GM19395 (cell line): ENCODE data around the gene GNG10.
"Not testable (repeated sequence)": the region's sequence is repeated elsewhere in the genome, so short reads cannot be mapped to it uniquely, and the experiment has no call there.

Experiments
- ATAC-seq: cut with Tn5 transposase; IDR thresholded peaks from one replicate; pipeline ENCODE4 v1.9.1; 2021; ENCODE audit warnings: mild to moderate bottlenecking, moderate library complexity; ENCODE audit not compliant: unreplicated experiment

The GNG10 gene

DNA sequence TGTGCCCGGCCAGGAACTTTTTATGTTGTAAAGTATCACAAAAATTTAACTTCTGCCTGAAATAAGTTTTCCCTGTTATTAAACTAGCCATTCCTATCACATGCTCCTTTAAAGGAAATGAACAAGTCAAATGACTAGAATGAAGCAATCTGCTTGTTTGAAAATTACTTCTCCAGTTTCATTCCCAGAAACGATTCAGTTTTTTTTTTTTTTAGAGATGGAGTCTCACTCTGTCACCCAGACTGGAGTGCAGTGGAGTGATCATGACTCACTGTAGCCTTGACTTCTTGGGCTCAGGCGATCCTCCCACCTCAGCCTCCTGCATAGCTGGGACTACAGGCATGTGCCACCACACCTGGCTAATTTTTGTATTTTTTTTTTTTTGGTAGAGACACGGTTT is 13.3 kb upstream of the GNG10 start:
- ATAC-seq: no peak

DNA sequence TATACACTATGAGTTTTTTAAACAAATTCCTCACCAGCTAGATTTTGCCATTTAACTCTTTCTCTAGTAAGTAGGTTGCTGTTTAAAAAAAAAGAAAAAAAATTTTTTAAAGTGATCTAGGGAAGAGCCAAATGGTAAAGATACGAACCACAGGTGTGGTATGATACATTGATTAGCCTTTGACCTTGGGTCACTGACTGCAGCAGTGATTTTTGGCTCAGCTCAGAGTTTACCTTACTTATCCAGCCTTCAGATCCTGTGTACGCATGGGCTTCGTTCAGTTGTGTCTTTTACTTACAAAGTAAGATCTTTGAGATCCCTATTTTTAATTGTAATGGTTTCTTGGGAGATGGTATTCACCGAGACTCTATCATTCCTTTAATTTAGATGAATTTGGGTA is 12.4 kb upstream of the GNG10 start:
- no peak for ATAC-seq

DNA sequence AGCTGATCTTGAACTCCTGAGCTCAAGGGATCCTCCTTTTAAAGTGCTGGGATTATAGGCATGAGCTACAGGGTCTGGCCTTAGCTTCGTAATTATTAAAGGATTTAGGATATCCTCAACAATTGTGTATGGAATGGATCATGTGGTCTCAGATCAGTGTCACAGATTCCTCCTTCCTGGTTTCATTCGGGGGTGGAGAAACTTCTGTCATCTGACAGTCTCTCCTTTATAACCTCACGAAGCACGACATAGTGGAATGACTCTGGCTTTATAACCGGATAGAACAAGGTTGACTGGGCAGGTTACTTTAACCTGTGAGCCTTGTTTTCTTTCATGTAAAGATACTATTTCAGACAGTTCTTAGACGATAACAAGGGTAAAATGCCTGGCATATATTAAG is 4.4 kb upstream of the GNG10 start:
- no peak for ATAC-seq

DNA sequence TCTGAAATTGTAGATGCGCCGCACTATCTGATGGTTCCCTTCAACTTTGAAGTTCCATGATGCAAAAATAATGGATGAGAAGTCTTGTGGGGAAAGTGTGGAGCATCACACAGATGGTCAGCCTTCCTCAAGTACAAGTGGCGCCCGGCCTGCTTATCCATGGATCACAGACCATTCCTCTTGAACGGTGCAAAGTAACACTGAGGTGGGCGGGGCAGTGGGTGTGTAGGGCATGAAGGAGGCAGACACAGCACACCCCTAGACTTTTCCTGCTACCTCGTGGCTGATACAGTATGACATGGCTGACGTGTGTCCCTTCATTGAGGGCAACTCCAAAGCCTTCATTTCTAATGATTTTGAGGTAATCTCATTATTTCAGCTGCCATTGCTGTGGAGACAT is 2.5 kb upstream of the GNG10 start:
- ATAC-seq: no peak

DNA sequence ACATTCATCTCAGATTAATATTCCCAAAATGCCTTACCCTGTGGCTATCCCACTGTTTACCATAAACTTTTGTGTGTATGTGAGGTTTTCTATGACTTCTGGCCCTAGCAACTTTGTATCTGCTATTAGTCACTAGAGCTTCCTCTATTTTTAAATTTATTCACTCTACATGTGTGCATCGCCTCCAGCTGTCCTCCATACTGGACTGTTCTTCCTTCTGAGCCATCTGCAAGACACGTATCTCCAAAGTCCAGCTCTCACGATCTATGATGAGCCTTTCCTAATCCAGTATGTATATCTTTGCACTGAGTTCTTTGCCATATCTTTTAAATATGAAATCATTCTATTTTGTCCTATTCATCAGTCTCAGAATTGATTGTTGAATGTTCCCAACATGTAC is 1.7 kb upstream of the GNG10 start:
- ATAC-seq: no peak

DNA sequence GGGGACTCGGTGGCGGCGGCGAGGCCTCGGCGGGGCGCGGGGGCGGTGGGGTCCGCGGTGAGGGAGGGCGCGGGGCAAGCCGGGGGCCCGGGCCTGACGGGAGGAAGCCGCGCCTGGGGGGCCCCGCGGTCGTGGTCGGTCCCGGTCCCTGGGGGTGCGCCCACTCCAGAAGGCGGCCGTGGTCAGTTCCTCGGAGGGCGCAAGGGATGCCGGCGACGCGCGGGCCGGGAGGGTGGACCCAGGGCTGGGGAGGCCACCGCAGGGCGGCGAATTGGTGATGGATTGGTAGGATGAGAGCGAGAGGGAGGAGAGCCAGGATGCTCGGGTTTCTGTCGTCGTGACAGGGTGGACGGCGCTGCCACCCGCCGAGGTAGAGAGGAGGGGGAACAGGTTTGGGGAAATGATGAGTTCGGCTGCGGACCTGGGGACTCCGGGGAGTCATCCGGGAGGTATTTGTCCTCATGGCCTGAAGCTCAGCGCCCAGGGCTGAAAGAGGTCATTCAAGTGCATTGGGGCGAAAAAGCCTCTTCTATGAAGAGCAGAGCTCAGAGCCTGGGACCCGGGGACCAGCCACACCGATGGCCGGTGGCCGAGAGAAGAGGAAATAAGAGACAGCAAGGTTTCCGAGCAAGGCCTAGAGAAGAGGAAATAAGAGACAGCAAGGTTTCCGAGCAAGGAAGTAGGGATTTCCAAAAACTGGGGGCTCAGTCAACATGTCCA is 557 bp downstream of the GNG10 start:
- peak; percentile 39 for ATAC-seq

DNA sequence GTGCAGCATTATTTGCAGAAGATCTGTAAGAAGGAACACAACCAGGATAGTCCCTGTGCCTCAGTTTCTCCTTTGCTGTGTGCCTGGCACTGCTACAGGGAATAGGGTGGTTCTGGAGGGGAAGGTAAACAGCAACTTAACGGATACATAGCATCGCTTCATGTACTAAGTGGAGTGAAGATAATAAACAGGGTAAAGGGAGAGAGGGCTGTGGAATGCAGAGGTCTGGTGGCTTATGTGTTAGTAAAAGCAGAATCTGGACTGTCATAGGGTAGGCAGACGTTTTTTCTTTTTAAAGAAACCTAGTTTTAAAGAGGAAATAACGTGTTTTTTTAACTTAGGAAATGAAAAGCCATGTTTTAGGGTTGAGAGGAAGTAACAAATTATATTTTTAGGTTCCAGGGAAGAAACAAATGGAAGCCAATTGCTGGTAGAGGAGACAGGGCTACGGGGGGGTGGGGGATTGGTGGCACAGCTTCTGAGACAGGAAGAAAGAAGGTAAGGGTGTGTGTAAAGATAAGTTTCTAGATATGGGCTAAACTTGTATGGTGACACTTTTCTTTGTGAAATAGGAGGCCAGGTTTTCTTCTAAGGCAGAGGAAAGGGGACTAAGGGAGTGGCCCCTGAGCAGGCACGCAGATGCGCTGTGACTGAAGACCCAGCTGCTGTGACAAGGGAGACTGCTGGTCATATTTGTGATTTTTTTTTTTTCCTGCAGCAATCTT is 1.3 kb downstream of the GNG10 start:
- ATAC-seq: peak; percentile 9

DNA sequence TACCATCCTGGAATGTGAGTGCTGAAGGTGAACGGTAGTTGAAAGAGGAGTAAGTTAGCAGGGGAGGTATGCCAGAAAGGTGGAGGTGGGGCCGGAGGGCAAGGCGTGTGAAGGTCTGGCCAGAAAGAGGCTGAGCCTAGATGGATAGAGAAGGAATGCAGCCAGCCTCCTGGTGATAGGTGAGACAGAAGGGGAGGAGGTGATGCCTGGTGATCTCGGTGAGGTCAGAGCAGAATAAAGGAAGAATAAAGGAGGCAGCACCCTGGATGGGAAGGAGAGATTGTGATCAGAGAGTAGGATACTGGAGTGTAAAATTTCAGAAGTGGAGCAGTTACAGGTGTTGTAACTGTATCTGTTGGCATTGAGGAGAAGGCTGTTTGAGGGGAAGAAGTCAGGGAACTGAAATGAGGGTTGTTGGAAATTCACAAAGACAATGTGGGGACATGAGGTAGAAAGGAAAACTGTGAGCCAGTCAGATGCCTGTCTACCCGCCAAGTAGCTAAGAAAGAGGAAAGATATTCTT is 2.0 kb downstream of the GNG10 start:
- no peak for ATAC-seq

DNA sequence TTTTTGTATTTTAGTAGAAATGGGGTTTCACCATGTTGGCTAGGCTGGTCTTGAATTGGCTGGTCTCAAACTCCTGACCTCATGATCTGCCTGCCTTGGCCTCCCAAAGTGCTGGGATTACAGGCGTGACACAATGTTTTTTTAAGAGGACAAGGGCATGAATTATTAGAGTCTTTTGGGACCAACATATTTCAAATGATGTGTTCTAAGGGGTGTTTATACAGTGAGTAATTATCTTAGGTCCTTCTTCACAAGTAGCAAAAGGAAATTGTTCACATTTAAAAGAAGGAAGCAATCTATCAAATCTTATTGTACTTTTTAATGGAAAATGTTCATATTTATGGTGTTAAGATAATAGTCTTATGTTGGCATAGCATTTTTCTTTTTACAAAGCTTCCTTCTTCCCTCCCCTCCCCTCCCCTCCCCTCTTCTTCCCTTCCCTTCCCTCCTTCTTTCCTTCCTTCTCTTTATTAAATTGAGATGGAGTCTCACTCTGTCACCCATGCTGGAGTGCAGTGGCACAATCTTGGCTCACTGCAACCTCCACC is 6.7 kb downstream of the GNG10 start:
- no peak for ATAC-seq

DNA sequence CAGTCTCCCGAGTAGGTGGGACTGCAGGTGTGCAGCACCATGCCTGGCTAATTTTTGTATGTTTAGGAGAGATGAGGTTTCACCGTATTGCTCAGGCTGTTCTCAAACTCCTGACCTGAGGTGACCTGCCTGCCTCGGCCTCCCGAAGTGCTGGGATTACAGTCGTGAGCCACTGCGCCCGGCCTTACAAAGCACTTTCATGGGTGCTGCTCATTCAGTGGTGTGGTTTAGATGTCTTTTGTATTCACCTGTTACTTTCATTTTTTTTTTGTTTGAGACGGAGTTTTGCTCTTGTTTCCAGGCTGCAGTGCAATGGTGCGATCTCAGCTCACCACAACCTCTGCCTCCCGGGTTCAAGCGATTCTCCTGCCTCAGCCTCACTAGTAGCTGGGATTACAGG is 7.2 kb downstream of the GNG10 start:
- ATAC-seq: not testable (repeated sequence)

DNA sequence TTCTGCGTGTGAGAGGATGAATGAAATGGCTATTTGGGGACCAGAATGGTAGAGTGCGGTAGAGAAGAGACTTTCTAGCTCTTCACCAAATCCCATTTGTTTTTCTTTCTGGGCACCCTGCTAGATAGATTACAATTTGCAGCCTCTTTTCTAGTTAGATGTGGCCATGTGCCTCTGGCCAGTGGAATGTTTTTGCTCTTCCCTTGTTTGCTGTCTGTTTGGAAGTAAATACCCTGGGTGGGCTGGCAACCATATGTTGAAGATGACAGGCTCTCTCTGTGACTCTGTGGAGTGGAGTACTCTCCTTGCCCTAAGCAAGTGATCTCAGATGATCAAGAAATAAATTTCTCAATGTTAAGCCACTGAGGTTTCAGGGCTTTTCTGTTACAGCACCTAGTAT is 12.9 kb downstream of the GNG10 start:
- ATAC-seq: no peak

DNA sequence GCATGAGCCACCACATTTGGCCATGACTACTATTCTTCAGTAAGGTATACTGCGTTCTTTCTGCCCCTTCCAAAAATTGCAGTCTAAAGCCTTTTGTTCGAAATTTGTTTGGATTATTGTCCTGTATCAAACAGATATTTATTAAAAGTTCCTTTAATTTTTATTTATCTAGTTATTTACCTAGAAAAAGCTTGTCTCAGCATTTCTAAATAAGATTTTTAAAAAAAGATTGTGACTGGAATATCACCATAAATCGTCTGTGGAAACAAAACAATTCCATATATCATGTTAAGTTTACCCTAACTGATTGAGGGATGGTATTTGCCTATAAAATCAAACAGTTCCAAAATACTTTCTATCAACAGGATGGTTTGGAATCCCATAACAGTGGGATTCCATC is 14.7 kb downstream of the GNG10 start:
- no peak for ATAC-seq

DNA sequence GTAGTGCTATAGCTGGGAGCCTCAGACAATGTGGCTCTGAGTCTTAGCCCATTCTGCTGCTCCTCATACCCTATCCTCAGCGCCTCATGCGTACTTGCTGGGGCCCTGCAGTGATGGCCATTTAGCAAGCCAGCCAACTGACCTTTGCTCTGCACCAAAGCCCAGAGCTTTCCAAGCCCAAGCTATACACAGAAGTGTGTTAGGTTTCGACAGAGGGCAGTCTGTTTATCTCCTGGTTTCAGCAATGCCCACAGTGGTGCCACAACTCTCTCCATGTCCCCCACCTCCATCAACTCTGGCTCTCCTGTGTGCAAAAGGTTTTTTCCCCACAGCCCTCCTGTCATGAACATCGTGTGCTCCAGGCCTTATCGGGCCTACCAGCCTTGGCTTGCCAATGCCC is 16.9 kb downstream of the GNG10 start:
- no peak for ATAC-seq

DNA sequence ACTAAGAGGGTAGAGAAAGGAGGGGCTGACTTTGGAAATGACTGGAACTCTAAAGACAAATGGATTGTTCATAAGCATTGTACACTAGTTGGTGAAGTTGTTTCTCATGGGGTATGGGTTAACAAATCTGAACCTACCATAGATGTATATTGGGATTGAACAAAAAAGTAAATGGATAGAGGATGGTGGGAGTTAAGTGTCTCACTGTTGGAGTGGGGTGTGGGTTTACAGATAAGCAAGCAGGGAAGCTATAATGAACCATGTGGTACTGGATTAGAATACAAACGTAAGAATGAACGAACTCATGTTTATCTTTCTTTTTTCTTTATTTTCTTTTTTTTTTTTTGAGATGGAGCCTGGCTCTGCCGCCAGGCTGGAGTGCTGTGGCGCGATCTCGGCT is 17.8 kb downstream of the GNG10 start:
- no peak for ATAC-seq

DNA sequence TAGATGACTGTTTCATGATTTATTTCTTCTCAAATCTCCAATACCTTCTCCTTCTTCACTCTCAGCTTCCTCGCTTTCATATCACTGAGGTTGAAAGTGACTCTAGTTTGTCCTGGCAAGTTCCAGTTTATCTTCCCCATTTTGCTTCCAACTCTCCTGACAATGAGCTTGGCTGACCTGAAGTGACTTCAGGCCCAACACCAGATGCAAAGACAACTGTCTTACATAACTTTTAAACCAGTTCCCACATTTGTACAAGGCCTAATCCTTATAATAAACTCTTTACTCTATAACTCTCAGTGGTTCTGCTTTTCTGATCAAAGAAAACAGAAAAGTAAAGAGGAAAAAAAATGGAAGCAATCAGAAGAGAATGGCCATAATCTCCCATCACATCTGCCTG is 22.0 kb downstream of the GNG10 start:
- ATAC-seq: no peak

DNA sequence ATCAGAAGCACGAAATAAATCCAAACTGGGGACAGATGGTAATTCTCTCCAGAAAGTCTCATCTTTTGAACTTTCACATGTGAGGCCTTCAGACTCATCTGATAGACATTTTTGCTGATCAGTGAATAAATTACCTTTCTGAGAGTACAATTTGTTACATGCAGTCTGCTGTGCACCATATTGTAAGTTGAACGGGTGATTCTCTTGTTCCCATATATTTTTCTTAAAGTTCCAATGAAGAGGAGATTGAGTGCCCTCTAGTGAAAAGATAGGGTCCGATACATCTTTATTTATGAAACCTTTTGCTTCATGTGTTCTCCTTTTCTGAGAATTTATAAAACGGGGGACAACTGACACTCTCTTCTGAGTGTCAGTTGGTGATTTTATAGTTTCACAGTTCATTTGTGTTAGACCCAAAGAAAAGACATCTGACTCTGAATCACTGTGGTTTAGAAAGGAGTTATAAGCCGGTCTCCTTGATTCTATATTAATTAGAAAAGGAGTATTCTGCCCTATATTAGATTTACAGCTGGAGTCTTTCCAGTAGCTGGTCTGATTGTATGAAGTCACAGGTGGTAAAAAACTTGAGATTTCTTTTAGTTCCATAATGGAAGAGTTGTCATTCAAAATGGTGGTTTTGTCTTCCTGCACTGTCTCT is 30.4 kb downstream of the GNG10 start:
- no peak for ATAC-seq

DNA sequence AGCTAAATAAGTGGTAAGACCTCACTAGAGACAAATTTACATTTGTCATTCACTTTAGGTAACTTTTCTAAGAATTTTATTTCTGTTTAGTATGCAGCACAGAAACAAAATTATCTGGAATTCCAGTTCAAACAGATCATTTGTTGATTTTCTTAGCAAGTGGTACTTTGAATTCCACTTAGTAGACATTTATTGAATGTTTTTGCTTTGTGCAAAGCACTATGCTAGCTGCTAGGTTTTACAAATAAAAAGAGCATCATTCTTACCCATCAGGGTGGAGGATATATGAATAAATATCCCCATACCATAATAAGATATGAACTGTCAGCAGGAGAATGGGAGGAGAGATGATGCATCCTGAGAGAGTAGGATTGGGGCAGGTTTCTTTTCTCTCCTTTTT is 35.4 kb downstream of the GNG10 start:
- no peak for ATAC-seq

DNA sequence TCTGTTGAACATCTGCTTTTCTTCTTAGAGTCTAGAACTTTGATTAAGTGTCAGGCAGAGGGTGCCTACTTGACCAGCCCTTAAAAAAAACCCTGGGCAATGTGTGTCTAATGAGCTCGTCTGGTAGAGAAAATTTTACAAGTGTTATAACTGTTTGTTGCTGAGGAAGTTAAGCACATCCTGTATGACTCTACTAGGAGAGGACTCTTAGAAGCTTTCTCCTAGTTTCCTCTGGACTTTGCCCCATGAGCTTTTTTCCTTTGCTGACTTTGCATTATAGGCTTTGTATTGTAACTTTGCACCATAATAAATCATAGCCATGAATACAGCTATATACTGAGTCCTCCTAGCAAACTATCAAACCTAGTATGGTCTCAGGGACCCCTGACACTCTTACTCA is 39.4 kb downstream of the GNG10 start:
- ATAC-seq: no peak

DNA sequence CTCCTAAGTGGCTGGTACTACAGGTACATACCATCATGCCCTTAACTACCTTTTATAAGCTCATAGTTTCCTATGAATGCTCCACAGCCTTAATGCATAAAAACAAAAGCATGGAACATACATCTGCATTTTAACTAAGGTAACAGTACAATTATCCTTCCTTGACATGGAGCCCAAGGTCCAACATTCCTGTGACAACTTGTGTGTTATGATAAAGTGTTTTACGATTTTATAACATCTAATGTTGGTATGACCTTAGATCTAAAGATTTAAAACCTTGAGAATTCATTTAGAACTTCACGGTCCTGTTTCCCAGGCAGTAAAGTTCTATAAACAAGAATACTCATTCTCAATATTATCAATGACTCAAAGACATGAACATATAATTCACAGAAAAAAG is 43.1 kb downstream of the GNG10 start:
- ATAC-seq: no peak

DNA sequence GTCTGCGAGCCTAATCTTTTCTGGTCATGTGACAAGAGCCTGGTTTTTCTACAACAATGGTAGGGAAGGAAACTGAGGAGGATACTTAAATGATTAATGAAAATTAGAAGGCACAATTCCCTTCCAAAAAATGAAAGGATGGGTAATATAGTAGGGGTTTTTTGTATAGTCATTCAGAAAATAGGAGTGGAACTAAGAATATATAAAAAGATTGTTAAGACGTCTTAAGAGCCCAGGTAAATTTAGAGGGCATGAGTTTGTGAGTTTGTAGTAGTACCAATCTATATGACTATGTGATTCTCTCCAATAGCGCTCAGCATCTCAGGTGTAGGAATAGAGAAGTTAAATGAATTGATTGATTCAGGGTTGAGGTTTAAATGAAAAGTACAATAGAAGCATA is 50.1 kb downstream of the GNG10 start:
- no peak for ATAC-seq

DNA sequence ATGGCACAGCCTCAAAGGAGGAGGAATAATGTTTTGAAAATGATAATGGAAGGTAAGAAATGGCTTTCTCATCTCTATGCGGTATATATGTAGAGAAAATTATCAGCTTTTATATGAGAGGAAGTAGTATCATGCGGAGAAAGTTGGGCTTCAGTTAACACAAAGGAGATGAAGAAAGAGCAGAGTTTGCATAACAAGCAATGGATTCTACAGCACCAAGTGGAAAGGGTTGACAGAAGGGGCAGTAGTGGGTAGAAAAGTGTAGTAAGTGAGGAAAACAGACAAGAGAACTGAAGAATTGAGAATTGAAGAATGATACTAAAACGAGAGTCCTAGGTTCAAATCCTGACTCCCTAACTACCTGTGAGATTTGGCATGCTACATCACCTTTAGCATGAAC is 51.0 kb downstream of the GNG10 start:
- ATAC-seq: no peak

DNA sequence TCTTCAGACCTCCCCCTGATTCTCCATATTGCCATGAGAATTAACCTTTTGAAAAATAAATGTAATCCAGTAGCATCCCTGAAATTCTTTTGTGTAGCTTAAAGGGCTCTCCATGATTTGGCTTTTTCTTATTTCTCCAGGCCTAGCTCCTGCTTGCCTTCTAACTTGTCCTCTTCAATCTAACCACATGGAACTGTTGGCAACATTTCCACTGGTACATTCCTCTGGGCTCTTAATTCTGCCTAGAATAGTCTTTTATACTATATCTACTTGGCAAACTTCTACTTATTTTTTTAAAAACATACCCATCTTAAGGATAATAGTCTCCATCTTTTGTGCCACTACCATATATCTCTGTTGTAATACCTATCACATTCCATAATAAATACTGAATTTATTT is 54.1 kb downstream of the GNG10 start:
- no peak for ATAC-seq
